GM19025 (cell line): ENCODE measurements around the gene EHBP1.
"Not testable (repeated sequence)": the region's sequence is repeated elsewhere in the genome, so short reads cannot be mapped to it uniquely, and the experiment has no call there.

Experiments
- ATAC-seq: cut with Tn5 transposase; IDR thresholded peaks from one replicate; pipeline ENCODE4 v1.9.1; 2021; ENCODE audit warnings: mild to moderate bottlenecking, low read depth, moderate library complexity; ENCODE audit not compliant: unreplicated experiment

The EHBP1 gene

DNA sequence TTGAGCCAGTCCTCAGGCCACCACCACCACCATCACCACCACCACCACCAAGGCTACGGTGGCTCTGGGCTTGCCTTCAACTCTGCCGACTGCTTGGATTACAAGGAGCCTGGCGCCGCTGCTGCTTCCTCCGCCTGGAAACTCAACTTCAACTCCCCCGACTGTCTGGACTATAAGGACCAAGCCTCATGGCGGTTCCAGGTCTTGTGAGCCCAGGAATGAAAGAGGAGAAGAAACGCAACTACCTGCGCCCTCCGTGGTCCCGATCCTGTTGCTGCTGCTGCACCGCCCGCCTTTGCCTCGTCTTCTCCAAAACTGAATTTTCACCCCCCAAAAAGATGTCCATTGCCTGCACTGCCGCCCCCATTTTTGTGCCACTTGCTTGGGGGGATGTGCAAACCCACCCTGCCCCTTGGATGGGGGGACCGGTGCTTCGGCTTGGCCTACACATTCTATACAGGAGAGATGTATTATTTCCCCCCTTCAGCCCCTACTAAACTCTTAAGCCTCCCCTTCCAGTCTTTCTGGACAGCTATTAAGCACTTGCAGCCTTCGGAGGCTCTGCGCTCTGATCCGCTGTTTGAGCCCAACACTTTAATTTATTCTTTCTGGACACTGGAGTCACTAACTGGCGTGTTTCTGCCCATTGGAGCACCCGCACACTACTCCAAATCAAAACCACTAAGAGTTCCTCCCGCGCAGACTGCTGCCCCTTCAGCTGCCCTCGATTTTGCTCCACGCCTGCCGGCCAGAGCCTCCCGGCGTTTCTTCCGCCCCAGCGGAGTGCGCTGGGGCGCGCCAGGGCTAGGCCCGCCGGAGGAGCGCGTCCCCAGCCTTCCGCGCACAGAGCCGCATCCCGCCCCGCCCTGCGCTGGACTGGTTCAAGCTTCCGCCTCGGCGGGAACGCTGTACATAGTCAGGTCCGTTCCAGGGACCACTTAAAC is 350.9 kb downstream of the EHBP1 start:
- ATAC-seq = no peak

DNA sequence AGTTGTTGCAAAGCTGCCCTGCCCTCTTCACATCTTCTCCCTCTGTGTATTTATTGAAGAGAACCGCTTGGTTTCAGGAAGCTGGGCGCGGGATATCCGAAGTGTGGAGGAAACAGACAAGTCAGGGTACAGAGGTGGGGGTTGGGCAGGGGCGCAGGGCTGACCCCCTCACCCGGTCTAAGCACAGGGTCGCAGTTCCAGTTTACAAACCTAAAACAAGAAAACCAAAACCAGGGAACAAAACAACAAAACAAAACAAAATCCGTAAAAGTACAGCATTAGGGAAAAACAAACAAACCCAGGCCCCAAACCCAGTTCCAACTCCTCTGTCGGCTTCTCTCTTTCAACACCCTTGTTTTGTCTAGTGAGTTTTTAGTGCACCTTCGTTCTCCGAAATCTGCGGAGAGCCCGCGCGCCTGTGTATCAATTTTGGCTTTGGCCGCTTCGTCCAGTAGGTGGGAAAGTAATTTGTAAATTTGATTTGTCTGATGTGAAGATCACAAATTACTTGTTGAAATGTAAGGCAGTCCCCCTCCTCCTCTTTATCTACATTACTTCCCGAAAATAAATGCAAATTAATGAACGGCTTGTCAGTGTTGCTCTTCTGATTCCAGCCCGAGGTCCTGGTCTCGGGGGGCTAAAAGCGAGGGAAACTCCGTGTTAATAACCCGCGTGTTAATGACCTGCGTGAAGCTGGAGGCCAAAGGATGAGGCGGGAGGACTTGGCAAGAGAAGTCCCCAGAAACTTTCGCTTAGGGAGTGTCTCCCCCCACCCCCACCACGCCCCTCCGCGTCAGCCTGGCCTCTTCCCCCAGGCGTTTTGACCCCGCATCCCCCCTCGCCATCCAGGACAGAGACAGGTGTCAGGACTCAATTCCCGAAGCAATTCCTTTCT is 352.0 kb downstream of the EHBP1 start:
- ATAC-seq = no peak

DNA sequence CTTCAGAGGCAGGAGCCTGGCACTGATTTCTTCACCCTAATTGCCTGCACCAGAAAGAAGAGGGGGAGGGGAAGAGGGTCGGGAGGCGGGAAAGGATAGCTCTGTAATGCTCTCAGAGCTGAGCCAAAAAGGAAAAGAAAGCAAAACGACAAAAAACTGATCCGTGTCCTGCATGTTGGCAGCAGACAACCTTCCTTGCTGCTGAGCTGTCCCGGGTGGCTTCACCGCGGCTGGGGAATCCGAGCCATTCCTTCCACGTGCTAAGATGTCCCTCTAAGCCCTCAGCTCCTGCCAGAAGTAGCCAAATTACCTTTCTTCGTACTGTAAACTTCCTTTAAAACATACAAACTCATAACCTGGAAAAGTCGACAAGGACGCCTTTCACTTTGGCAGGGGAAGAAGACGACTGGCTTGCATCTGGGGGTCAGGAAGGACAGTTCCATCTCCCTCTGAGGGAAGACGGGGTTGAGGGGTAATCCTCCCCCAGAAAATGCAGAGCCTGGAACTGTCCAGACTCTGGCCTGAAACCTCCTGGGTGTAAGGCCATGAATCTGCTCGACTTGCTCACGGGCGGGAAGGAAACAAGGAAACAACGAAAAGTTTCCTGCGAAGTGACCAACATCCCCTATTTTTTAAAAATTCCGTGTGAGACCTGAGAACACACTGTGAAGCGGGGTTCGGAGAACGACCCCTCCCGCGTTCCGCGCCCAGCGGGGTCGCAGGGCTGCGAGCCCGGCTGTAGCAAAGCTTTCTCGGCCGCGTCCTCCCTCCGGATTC is 352.8 kb downstream of the EHBP1 start:
- no peak for ATAC-seq

DNA sequence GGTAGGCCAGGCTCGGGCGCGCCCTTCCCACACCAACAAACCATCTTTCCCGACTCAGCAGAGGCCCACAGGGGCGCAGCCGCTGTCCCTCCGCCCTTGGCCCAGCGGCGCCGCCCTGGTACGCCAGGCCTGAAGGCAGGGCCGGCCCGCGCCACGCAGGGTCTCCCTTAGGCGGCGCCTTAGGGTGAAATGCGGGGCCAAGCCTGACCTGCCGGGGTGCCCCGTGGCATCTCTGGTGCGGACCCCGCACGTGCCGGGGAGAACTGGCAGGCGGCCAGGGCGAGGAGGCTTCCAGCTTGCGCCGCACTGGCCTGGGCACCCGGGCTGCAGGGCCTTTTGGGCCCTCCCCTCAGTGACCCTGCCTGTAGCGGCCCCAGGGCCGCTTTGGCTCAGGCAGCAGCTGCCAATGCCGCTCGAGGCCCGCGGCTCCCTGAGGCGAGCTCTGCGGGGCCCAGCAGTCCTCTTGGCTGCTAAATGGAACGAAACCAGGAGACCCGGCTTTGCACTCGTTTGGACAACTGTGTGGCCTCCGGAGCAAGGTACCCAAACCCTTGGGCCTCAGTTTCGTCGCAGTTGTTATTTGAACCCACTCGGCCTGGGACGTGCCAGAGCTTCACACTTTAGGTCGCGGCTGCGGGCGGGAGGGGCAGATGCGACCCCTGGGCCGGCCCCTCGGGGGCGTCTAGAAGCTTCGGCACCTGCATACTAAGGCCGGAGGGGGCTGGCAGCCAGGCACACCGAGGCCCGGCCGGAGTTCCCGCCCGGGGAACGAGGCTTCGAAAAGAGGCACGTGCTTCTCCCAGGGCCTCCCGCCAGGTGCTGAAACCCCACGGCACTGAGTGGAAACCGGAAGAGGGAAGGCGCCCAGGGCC is 353.6 kb downstream of the EHBP1 start:
- no peak for ATAC-seq

DNA sequence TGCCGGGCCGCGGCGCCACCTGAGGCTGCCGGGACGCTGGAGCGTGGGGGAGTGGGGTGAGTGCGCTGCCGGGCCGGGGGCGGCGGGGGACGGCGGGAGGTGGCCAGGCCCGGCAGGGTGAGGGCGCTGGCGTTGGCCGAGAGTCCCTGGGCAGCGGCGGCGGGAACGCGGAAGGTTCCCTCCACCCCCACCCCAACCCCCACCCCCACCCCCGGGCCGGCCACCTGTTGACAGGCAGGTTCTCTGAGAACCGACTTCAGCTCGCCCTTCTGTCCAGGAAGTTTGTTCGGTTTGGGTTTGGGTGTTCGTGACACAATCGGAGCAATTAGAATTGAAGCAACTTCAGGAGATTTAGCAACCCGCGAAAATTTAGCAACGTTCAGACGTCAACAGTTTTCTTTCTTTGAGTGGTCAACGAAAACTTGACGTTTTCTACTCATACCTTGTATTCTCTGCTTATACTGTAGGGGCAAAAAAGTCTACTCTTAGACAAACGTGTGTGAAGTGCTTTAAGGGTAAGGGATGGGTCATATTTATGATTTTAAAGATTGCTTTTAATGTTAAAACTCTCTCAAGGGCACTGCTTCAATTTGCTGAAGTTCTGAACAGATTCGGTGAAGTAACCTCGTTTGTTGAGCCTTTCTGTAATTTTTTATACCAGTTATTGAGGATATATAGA is 354.4 kb downstream of the EHBP1 start:
- no peak for ATAC-seq

DNA sequence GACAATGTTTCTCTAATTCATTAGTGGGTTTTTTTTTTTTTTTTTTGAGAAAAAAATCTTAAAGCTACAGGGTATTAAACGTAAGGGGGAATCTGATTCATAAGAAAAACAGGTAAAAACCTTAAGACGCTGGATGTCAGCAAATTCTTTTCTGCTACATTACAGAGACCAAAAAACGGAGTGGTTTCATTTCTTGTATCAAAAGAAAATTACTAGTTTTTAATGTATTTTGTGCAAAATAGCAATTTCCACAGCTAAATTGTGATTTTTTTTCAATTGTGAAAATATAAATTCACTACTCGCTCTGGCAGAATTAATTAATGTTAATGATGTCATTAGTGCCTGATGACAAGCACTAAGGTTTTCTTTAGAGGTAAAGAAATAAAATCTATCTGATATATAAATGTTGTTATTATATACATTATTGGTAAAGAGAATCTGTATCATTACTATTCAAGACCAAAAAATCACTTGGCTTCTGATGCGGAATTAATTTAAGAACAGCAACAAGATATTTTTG is 355.0 kb downstream of the EHBP1 start:
- no peak for ATAC-seq

DNA sequence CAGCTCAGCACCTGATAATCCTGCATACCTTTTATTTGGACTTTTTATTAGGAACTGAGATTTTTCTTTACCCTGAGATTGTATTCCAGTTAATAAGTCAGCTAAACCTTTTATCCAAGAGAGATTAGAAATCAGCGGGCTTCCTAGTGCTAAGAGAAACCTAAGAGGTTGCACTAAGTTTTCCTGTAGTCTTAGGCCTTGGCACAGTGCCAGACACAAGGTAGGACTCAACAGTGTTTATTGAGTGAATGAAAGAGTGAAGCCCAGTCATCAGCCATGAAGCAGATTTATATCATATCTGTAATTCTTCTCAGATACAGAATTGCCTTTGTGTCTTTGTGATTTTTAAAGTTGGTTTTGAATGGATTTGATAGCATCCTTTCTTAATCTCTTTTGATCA is 358.7 kb downstream of the EHBP1 start:
- ATAC-seq = no peak

DNA sequence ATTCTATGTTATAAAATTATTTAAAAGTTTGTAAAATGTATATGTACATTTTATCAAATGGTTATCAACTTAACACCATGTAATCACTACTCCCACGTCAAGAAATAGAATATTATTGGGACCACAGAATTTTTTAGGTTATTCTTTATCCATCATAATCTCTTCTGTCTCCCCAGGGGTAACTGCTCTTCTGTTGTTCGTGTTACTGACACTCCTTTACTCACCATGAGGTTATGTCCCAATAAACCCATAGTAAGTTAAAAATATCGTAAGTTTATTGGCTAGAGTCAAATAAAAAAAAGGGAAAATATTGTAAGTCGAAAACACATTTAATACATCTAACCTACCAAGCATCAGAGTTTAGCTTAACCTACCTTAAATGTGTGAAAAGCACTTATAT is 359.1 kb downstream of the EHBP1 start:
- ATAC-seq = no peak

DNA sequence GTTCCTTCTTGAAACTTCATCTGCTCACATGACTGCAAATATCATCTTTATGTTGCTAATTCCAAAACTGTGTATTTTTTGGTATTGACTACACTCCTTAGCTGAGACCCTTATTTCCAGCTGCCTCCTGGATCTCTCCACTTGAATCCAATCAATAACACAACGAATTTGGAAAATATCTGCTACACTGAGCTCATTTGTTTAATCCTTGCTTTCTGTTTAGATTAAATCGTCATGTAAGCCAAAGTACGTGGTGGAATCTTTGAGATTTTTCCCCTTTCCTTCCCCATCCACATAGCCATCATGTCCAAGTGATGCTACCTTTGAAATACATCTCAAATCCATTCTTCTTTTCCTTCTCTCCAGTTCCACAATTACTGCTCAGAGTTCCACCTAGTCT is 360.8 kb downstream of the EHBP1 start:
- no peak for ATAC-seq

DNA sequence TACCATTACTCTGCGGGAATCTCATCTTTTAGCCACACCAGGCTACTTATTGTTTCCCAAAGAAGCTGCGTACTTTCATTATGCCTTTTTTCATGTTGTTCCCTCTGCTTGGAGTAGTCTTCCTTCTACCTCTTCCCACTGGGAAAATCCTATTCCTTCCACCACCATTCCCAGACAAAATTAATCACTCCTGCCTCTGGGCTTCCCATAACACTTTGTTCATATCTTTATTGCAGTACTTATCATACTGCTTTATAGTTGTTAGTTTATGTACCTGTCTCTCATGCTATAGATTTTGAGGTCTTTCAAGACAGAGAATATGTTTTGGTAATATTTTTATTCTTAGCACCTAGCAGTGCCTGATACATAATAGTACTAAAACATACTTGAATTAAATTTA is 361.3 kb downstream of the EHBP1 start:
- no peak for ATAC-seq

DNA sequence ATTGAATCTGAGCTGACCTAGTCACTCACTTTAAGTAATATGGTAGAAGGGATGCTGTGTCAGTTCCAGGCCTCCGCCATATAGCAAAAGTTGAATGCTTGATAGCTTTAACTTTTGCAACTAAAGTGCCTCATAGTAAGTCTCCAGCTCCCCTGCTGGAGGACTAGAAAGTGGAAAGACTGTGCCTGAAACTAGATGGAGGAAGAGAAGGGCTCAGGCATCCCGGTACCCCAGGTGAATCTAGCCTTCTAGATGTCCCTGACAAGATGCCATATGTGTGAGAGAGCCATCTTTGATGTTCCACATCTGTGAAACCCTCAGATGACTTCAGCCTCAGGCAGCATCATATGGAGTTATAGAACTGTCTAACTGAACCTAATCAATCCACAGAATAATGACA is 366.2 kb downstream of the EHBP1 start:
- ATAC-seq = no peak

DNA sequence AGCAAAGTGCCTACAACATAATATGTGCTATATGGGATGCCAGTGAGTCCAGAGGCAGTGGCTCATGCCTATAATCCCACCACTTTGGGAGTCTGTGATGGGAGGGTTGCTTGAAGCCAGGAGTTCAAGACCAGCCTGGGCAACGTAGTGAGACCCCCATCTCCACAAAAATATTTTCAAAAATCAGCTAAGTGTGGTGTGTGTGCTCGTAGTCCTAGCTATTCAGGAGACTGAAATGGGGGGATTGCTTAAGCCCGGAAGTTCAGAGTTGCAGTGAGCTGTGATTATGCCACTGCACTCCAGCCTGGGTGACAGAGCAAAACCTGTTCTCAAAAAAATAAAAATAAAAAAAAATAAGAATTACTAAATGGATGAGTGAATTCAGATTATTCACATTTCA is 368.5 kb downstream of the EHBP1 start:
- ATAC-seq = no peak

DNA sequence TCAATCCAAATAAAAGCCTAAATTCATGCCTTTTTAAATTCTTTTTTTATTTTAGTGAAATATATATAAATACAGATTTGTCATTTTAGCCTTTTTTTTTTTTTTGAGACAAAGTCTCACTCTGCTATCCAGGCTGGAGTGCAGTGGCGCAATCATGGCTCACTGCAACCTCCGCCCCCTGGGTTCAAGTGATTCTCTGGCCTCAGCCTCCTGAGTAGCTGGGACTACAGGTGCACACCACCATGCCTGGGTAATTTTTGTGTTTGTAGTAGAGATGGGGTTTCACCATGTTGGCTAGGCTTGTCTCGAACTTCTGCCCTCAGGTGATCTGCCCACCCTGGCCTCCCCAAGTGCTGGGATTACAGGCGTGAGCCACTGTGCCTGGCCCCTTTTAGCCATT is 368.9 kb downstream of the EHBP1 start:
- not testable (repeated sequence) for ATAC-seq

DNA sequence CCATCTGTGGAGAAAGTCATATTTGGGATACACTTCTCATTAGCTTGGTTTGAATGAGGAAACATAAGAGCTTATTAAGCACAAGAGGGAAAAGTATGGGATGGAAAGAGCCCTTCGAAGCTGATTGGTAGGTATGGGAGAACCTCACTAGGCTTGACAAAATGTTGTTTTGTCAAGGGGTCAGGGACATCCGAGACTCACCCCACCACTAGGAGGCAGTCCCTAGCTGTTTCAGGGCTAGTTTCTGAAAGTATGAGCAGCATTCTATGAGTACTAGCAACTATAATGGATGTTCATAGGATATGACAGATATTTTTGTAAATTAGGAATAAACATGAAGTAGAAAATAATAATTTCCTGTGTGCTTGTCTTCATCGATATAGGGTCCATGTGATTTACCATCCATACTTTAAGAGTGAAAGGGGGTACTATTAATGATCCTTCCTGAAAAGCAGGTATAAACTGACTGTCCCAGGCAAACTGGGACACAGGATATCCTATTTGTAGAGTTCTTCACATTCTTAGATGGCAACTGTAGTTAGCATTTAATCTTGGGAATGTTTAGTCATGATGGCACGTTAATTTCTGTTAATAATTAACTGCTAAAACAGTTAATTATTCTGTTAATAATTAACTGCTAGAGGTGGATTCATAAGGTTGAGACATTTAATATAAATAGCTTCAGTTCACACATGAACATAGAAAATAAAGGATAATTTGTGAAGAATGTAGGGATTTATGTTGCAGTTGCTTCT is 373.5 kb downstream of the EHBP1 start:
- ATAC-seq = no peak

DNA sequence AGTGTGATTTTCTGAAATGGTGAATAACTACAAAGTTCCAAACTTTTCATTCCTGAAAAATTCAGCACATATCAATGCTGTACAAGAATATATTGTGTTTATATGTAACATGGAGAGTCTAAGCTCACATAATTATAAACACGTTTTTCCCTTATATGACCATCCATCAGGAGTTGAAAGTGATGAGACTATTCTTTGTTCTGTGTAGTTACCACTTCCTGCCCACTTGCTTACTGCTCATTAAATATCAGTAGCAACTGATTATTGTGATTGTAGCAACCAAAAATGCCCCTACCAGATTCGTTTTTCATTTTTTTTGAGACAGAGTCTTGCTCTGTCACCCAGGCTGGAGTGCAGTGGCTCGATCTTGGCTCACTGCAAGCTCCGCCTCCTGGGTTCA is 375.9 kb downstream of the EHBP1 start:
- ATAC-seq = no peak

DNA sequence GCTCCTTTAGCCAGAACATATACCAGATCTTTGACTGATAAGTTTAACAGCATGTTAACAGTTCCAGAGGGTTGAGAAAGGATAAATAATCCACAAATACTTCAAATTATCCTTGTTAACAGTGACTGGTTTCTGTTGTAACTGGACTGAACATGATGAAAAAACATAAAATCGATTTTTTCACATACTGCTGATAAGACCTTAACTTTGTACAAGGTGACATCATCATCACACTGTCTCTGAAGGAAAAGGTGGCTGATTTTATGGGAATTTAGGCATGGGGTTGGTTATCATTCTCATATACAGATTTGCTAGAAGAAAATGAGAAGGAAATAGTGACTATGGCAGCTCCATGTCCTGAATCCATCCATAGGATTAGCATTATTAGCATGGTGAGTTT is 381.2 kb downstream of the EHBP1 start:
- ATAC-seq = no peak

DNA sequence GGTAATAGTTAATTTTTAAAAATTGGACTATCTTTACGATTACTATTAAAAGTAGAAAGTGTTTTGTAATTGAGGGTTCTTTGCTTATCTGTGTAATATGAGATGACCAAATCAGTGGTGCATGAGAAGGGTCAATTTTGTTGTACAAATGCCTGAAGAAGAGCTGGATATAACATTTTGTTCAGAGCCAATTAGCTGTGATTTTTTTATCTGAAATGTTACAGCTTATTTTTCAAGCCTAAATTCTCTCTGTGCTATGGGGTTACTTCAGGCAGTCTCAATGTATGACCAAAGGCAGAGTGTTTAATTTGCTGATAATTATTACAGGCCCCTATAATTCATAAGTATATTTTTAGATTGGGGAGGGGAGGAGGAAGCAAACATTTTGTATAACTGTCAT is 386.9 kb downstream of the EHBP1 start:
- no peak for ATAC-seq

DNA sequence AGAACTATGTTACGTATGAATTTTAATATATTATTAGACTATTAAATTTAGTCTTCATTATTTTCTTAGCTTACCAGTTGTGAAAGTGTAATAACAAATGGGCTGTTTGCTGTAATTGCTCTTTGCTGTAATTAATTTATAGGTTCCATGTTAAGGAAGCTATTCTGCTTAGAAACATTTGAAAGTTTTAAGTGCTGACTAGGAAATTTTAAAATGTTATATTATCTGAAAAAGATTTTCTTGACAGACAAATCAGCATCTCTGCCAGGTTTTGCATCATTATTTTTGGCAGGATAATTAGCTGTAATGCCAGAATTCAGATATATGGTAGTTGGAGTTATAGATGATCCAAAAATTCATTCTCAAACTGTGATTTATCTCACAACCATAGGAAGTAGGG is 387.3 kb downstream of the EHBP1 start:
- no peak for ATAC-seq
